Esophagus squamous epithelium (tissue), 5 donors: ENCODE data around the gene PEAR1. TPM values are rescaled to one million over a fixed set of nuclear protein-coding genes. Genes with fewer than 3 reads are reported as not detected.

Experiments
- DNase-seq: peaks from one replicate; lab custom pipeline; 2025; lab: John Stamatoyannopoulos, UW
- H3K27ac ChIP-seq, 4 donors: fragments of 200-600 bp; sonication (generic); one replicate each; pipeline ENCODE4 v1.5.1; 2016 to 2019; ENCODE audit warnings: mild to moderate bottlenecking in 1 of 4
- H3K27me3 ChIP-seq, 4 donors: fragments of 200-600 bp; sonication (generic); 1 replicate in 3 of 4; 2 replicates in 1 of 4; pipeline versions ENCODE4 v1.5.1 to v1.6.0; 2017 to 2021; ENCODE audit warnings: antibody characterized with exemption in 1 of 4
- H3K36me3 ChIP-seq, 3 donors: fragments of 200-600 bp; sonication (generic); one replicate each; pipeline ENCODE4 v1.5.1; 2016 to 2019
- H3K4me1 ChIP-seq, 3 donors: fragments of 200-600 bp; sonication (generic); one replicate each; pipeline ENCODE4 v1.5.1; 2017 to 2019
- H3K4me3 ChIP-seq, 4 donors: fragments of 200-600 bp; sonication (generic); 1 replicate in 3 of 4; 2 replicates in 1 of 4; pipeline ENCODE4 v1.5.1; 2016 to 2019; ENCODE audit warnings: mild to moderate bottlenecking in 2 of 4, moderate library complexity in 1 of 4
- H3K9me3 ChIP-seq, 3 donors: fragments of 200-600 bp; sonication (generic); one replicate each; pipeline ENCODE4 v1.5.1; 2016 to 2019
- CTCF ChIP-seq, 6 experiments: fragments of 450-650 bp in 4 of 6; fragments of 200-600 bp in 2 of 6; sonication (generic) in 2 of 6; IDR thresholded peaks; one replicate each; pipeline ENCODE4 v1.5.1; 2016 to 2019; ENCODE audit warnings: antibody characterized with exemption in 6 of 6, mild to moderate bottlenecking in 4 of 6, moderate library complexity in 4 of 6
- POLR2A ChIP-seq, 4 donors: fragments of 450-650 bp; IDR thresholded peaks; one replicate each; pipeline ENCODE4 v1.6.1; 2017; ENCODE audit warnings: antibody characterized with exemption in 4 of 4, mild to moderate bottlenecking in 4 of 4, moderate library complexity in 3 of 4
- whole genome bisulfite sequencing, 2 donors: methylation state at CpG; one replicate each; pipeline ENCODE4 v1.1.5; 2018; 5-methylcytosine and 5-hydroxymethylcytosine counted together
- intact Hi-C: fragments of 100-400 bp; cut with DNase I; formaldehyde crosslinking; loops from one replicate; pipeline ENCODE4 v1.15.0; 2022
- total RNA-seq, 4 donors: library from RNA; depleted of rRNA; stranded (reverse); fragments of >200 nt; gene quantifications; one replicate each; pipeline ENCODE4 v1.1.0, GENCODE V29; 2016
- donor health status: DM: yes; HTN: yes; CAD: no.

Gene PEAR1
- total RNA-seq, 4 donors from 2014 or later: 1.1 to 4.6 (median 2.7) TPM

DNA sequence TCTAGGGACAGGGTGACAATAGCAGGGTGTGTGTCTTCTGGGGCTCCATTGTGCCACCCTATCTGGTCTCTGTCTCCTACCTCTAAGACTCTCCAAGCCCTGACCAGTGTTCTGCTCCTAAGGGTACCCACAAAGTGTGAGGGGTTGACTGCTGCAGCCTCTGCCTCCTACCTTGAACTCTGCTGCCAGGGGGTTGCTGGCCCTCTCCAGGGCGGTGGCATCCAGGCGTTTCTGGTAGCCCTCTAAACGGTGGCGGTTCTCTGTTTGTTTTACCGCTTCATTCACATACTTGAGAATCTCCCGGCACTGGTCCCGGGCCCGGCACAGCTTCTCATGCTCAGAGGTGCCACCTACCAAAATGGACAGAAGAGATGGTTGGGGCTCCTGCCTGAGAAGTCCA is 51.3 kb downstream of the PEAR1 start:
- H3K4me1 ChIP-seq: peaks cover 0 to 11% (median 0%) of the 10 kb centered on the region in 3 donors
- intact Hi-C loops: no loop called here
- no CpG with 5 or more reads among the region's 8 CpGs for WGBS, 2 donors
- TF ChIP-seq CTCF (IDR thresholded peaks at IDR 0.05): no peak
- no peak for TF ChIP-seq POLR2A (IDR thresholded peaks at IDR 0.05)
- no peak overlapping the region for H3K4me3 ChIP-seq
- DNase-seq: no peak
- peaks cover 21 to 100% (median 52%) of the 10 kb centered on the region in 3 donors for H3K36me3 ChIP-seq
- H3K27ac ChIP-seq: no peak overlapping the region
- H3K9me3 ChIP-seq: no peaks in the 10 kb centered on the region
- H3K27me3 ChIP-seq: no peaks in the 10 kb centered on the region

GRCh38 chr1:156945881-156946661 is 52.6 kb downstream of the PEAR1 start:
- Histone ChIP-seq H3K9me3 (no peaks in the 10 kb centered on the region), H3K27me3 (no peaks in the 10 kb centered on the region), H3K4me3 (no peak overlapping the region), H3K36me3 (peaks cover 17 to 100% (median 51%) of the 10 kb centered on the region in 3 donors), H3K27ac (no peak overlapping the region), H3K4me1 (peaks cover 0 to 11% (median 0%) of the 10 kb centered on the region in 3 donors)
- DNase-seq: no peak
- 58 to 62% methylated on average over 7 of the region's 11 CpGs for WGBS, 2 donors
- intact Hi-C loops: no loop called here
- TF ChIP-seq CTCF (IDR thresholded peaks at IDR 0.05) (no peak), POLR2A (IDR thresholded peaks at IDR 0.05) (no peak)

DNA sequence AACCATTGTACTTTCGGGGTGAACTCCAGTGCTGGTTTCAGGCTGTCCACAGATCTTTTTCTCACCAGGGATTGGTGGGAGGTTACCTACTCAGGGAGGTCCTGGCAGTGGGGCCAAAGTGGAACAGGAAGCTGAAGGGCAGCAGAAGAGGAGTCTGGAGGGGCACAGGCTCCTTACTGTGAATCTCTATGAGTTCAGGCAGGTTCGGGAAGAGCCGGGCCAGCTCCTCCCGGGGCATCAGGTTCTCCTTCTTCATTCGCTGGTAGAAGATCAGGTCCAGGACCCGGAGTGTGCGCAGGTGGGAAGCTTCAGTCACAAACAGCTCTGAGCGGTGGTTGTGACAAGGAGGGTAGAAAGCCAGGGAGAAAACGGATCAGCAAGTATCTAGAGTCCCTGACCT is 53.6 kb downstream of the PEAR1 start:
- H3K27me3 ChIP-seq: no peaks in the 10 kb centered on the region
- H3K27ac ChIP-seq: no peak overlapping the region
- no peak overlapping the region for H3K4me3 ChIP-seq
- no peaks in the 10 kb centered on the region for H3K9me3 ChIP-seq
- peaks cover 0 to 11% (median 0%) of the 10 kb centered on the region in 3 donors for H3K4me1 ChIP-seq
- no peak for TF ChIP-seq CTCF (IDR thresholded peaks at IDR 0.05)
- no peak for TF ChIP-seq POLR2A (IDR thresholded peaks at IDR 0.05)
- WGBS, 2 donors: 92 to 96% methylated on average over 6 to 9 of the region's 9 CpGs
- peaks cover 6 to 100% (median 46%) of the 10 kb centered on the region in 3 donors for H3K36me3 ChIP-seq
- intact Hi-C loops: no loop called here
- DNase-seq: no peak

DNA sequence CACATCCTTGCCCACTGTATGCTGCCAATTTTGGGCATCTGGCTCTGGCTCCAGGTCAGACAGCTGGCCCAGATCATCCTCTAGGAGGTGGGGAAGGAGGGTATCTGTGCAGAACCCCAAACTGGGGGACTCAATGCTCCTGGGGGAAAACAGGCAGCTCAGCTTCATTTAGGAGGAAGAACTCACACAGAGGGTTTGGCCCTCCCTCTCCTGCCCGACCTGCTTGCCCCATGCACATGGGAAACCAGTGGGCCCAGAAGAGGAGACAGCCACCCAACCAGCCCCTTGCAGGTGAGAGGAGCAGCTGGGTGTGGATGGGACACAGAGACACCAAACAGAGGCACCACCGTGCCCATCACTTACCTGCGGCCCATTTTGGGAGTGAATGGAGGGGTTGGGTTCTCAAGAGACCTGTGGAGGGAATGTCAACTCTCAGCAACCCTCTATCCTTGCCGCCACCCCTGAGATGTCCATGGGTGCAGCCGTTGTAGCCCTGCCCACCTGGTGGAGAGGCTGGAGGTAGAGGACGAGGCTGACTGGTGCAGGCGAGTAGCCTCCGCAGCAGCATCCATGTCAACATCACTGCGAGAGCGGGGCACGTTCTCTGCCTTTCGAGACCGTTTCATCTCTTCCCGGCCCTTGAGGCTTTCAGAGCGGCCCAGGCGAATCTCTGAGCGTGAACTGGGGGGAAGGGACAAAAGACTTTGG is 54.5 kb downstream of the PEAR1 start:
- no peak for DNase-seq
- intact Hi-C loops: no loop called here

More for the DNA sequence above, 54.5 kb downstream of the PEAR1 start:
- no peaks in the 10 kb centered on the region for H3K27me3 ChIP-seq
- peaks cover 5 to 100% (median 44%) of the 10 kb centered on the region in 3 donors for H3K36me3 ChIP-seq
- WGBS, 2 donors: 87% methylated on average over 13 of the region's 17 CpGs; no CpG with 5 or more reads in 1 of the 2 donors
- H3K9me3 ChIP-seq: no peaks in the 10 kb centered on the region
- TF ChIP-seq CTCF (IDR thresholded peaks at IDR 0.05): no peak
- TF ChIP-seq POLR2A (IDR thresholded peaks at IDR 0.05): no peak
- H3K4me1 ChIP-seq: peaks cover 0 to 11% (median 0%) of the 10 kb centered on the region in 3 donors
- no peak overlapping the region for H3K4me3 ChIP-seq
- no peak overlapping the region for H3K27ac ChIP-seq
